BLaER1 treated with 17β-estradiol and CSF1 and Interleukin-3, amounts not matched to agents 10 nM and 100 nM (cell line): ENCODE results near the gene ARID3B.
A peak's percentile ranks its signal among the peaks of the same experiment; 100 is the strongest.

Source experiments
- H3K27ac ChIP-seq, 11 experiments: shearing (Covaris generic); formaldehyde crosslinking; 2 replicates each; pipeline ENCODE4 v1.8.1; 2022
- H3K27me3 ChIP-seq, 11 experiments: shearing (Covaris generic); formaldehyde crosslinking; 2 replicates each; pipeline ENCODE4 v1.8.1; 2022
- H3K36me3 ChIP-seq, 11 experiments: shearing (Covaris generic); formaldehyde crosslinking; 2 replicates each; pipeline ENCODE4 v1.8.1; 2022
- H3K4me1 ChIP-seq, 10 experiments: shearing (Covaris generic); formaldehyde crosslinking; 2 replicates each; pipeline ENCODE4 v1.8.1; 2022
- H3K4me2 ChIP-seq, 11 experiments: shearing (Covaris generic); formaldehyde crosslinking; 2 replicates each; pipeline ENCODE4 v1.8.1; 2022
- H3K4me3 ChIP-seq, 10 experiments: shearing (Covaris generic); formaldehyde crosslinking; 2 replicates each; pipeline ENCODE4 v1.8.1; 2022
- H3K9ac ChIP-seq, 11 experiments: shearing (Covaris generic); formaldehyde crosslinking; 2 replicates each; pipeline ENCODE4 v1.8.1; 2022
- H3K9me3 ChIP-seq, 11 experiments: shearing (Covaris generic); formaldehyde crosslinking; replicated peaks in 1 of 11; 2 replicates each; pipeline ENCODE4 v1.8.1; 2022
- H4K20me1 ChIP-seq, 11 experiments: shearing (Covaris generic); formaldehyde crosslinking; 2 replicates each; pipeline ENCODE4 v1.8.1; 2022
- Cebpa-rat ChIP-seq, 11 experiments: shearing (Covaris generic); IDR thresholded peaks; 2 replicates each; pipeline ENCODE4 v1.8.1; 2022

The ARID3B gene

DNA sequence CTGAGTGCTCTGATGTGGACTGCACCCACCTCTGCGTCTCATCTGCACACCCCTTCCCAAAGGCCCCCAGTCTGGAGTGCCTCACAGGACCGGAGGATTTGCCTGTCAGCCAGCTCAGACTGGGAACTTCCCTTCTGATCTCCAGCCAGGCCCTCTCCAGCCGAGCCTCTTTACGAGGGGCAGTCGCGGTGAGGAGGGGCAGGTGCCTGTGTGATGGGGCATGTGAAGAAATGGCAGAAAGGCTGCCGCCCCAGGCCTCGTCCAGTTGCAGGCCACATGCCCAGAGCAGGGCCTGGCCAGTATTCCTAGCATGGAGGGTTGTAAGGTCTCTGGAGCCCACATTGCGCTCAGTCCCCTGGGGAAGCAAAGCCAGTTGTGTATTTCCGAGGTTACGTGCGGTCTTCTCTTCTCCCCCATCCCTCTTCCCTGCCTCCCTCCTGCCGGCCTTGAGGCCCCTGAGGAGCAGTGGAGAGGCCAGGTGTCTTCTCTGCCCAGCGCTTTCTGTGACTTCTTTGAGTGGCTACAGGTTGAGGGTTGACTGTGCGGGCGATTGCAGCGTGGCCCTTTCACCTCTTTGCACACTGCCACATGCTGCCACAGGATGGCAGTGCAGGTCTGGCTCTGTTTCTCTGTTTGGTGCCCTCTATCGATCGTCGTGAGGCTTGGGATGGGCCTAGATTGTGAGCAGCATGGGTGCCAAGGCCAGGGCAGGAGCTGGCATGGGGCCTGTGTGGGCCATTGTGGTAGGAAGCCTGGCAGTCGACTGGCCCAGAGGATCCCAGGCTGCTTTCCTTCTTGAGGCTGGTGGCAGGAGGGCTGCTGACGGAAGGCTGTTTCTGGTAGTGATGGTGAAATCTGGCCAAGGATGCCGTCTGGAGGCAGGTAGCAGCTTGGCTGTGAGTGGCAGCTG is 79.9 kb downstream of the ARID3B start:
- H4K20me1 ChIP-seq, result peaks cover 96 to 100% (median 100%) of the 10 kb centered on the region in 11 experiments
- H3K27me3 ChIP-seq, result no peaks in the 10 kb centered on the region
- H3K4me2 ChIP-seq, result peak overlapping the region; percentile 9 to 64 (median 44); a peak in 18 of 22 replicates
- 0 out of 22 replicates have a peak overlapping the region, but pooled peaks of 2 of the 11 experiments have one; percentile 1 to 18 for H3K27ac ChIP-seq
- peak overlapping the region in 9 of 11 experiments; percentile 4 to 100 (median 27); a peak in 11 of 22 replicates for H3K9ac ChIP-seq
- no peak overlapping the region for H3K4me3 ChIP-seq
- peaks cover 36 to 48% (median 43%) of the 10 kb centered on the region in 10 experiments for H3K4me1 ChIP-seq
- H3K9me3 ChIP-seq, result no peaks in the 10 kb centered on the region
- no peak for TF ChIP-seq Cebpa-rat (IDR thresholded peaks at IDR 0.05)
- peaks cover 80 to 90% (median 85%) of the 10 kb centered on the region in 11 experiments for H3K36me3 ChIP-seq

DNA sequence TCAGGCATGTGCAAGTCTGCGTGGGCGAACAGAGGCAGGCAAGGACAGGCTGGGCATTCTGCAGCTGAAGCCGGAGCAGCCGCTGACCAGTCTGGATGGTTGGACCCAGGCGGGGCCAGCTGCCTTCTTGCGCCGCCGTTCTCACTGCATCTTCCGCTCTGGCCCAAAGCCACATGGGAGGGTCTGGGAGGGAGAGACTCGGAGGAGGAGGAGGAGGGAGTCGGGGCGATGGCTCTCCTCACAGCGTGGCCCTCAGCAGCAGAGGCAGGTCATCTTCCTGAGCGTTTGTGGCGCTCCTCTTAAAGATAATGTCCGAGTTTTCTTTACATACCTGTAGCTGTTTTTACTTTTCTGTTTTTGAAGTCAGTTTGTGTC is 80.5 kb downstream of the ARID3B start:
- H3K36me3 ChIP-seq, result peaks cover 86 to 96% (median 91%) of the 10 kb centered on the region in 11 experiments
- no peaks in the 10 kb centered on the region for H3K27me3 ChIP-seq
- peaks cover 100% of the 10 kb centered on the region in 11 experiments for H4K20me1 ChIP-seq

DNA sequence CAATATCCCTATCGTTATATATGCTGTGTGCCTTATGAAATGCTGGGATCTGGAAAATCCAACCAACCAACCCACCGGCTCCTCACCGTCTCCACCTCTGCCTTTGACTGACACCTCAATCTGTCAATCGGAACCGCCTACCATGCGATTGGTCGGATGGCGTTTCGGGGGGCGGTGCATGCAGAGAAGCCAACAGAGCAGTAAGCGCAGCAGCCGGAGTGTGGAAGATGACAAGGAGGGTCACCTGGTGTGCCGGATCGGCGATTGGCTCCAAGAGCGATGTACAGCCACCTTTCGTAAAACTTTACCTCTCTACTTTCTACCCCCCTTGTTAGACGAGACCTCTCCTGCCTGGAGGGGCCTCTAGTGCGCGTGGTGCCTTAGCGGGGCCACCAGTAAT is 80.9 kb downstream of the ARID3B start:
- TF ChIP-seq Cebpa-rat (IDR thresholded peaks at IDR 0.05), result no peak
- H3K9me3 ChIP-seq, result no peaks in the 10 kb centered on the region
- H3K9ac ChIP-seq, result peak overlapping the region in 3 of 11 experiments; percentile 16 to 99 (median 36); a peak in 3 of 22 replicates
- H3K27me3 ChIP-seq, result no peaks in the 10 kb centered on the region
- peaks cover 32 to 50% (median 44%) of the 10 kb centered on the region in 10 experiments for H3K4me1 ChIP-seq
- no peak overlapping the region for H3K4me3 ChIP-seq
- no peak overlapping the region for H3K4me2 ChIP-seq
- H4K20me1 ChIP-seq, result peaks cover 99 to 100% (median 100%) of the 10 kb centered on the region in 11 experiments
- no peak overlapping the region for H3K27ac ChIP-seq
- peaks cover 90 to 100% (median 95%) of the 10 kb centered on the region in 11 experiments for H3K36me3 ChIP-seq

More for the DNA sequence above, 80.5 kb downstream of the ARID3B start:
- TF ChIP-seq Cebpa-rat (IDR thresholded peaks at IDR 0.05), result no peak
- Histone ChIP-seq H3K9ac (peak overlapping the region in 5 of 11 experiments; percentile 16 to 100 (median 36); a peak in 7 of 22 replicates), H3K9me3 (no peaks in the 10 kb centered on the region), H3K4me1 (peaks cover 36 to 50% (median 45%) of the 10 kb centered on the region in 10 experiments), H3K4me2 (no peak overlapping the region), H3K27ac (no peak overlapping the region), H3K4me3 (no peak overlapping the region)

DNA sequence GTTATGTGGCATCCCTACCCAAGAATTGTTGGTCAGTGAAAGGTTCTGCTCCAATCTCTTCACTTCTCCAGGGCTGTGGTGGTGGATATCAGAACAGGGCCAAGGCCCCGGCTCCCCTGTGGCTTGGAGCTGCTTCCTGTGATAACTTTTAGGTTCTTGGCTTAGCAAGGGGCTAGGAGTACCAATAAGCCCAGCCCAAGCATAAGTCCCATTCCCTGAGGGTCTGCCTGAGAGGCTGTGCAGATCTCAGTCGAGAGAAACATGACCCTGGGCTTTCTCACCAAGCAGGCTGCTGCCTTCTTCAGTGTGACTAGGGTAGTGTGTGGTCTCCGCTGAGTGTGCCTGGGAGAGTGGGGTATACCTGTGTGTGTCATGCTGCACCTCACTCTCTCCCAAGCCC is 81.7 kb downstream of the ARID3B start:
- Histone ChIP-seq H3K27me3 (no peaks in the 10 kb centered on the region), H3K4me3 (no peak overlapping the region), H4K20me1 (peaks cover 98 to 100% (median 100%) of the 10 kb centered on the region in 11 experiments), H3K36me3 (peaks cover 97 to 100% (median 99%) of the 10 kb centered on the region in 11 experiments), H3K9me3 (no peaks in the 10 kb centered on the region), H3K4me2 (no peak overlapping the region), H3K4me1 (peaks cover 29 to 50% (median 40%) of the 10 kb centered on the region in 10 experiments), H3K9ac (peak overlapping the region in 1 of 11 experiments; percentile 36; a peak in 1 of 22 replicates), H3K27ac (no peak overlapping the region)
- TF ChIP-seq Cebpa-rat (IDR thresholded peaks at IDR 0.05), result no peak

DNA sequence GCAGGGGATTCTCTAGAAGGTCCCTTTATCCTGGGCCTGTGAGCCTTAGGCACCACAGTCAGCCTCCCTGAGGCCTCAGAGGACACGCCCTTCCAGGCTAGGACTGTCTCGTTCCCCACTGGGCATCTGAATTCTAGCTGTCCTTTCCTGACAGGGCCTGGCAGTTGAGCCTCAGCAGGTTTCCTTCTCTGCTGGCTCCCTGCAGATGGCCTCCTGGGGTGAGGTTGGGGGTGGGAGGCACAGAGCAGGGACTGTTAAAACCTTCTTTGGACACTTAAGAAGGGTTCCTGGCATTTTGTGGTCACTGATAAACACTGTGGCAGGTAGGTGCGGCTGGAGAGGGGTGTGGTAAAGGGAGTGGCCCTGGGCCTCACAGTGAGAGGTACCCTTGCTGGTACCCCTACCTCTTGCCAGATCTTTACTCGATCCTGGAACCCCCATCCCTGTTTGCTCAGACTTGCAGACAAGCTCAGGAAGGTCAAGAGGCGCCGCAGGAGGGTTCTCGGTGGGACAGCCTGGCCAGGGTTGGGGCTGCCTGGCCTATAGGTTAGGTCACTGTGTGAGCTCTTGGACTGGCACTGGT is 83.1 kb downstream of the ARID3B start:
- H3K4me1 ChIP-seq, result peaks cover 26 to 50% (median 42%) of the 10 kb centered on the region in 10 experiments
- peaks cover 98 to 100% (median 100%) of the 10 kb centered on the region in 11 experiments for H3K36me3 ChIP-seq
- peaks cover 98 to 100% (median 100%) of the 10 kb centered on the region in 11 experiments for H4K20me1 ChIP-seq
- no peak overlapping the region for H3K4me3 ChIP-seq
- H3K4me2 ChIP-seq, result no peak overlapping the region
- H3K9me3 ChIP-seq, result no peaks in the 10 kb centered on the region
- H3K9ac ChIP-seq, result peak overlapping the region in 5 of 11 experiments; percentile 3 to 30 (median 9); a peak in 3 of 22 replicates
- TF ChIP-seq Cebpa-rat (IDR thresholded peaks at IDR 0.05), result no peak
- H3K27ac ChIP-seq, result no peak overlapping the region
- H3K27me3 ChIP-seq, result no peaks in the 10 kb centered on the region

DNA sequence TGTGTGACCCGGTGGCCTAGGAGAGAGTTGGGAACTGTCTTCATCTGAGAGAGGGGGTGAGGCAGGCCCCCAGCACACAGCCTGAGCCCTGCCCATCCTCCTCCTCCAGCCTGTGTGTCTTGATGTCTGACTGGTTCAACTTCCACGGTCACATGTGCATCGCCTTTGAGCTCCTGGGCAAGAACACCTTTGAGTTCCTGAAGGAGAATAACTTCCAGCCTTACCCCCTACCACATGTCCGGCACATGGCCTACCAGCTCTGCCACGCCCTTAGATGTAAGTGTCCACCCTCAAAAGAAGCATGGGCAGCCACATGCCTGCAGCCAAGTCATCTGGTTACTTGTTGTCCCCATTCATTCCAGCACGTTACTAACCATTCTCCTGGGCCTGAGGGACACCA is 84.7 kb downstream of the ARID3B start:
- peaks cover 95 to 100% (median 99%) of the 10 kb centered on the region in 11 experiments for H3K36me3 ChIP-seq

DNA sequence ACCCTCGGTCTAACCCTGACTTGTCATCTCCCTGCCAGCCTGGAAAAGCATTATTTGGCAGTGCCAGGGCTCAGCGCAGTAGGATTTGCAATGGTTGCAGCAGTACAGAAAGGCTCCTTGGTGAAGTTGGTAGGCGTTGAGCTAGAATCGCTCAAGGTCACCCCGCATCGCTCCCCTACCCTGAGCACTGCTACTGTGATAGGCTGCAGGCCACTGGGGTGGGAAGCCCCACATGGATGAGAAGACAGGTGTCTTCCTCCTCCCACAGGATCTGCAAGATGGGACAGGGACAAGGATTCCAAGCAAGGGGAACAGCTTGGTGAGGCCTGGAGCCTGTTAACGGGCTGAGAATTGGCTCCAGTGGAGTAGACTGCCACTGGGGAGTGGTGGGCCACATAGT is 85.3 kb downstream of the ARID3B start:
- Histone ChIP-seq H3K4me1 (peaks cover 30 to 54% (median 47%) of the 10 kb centered on the region in 10 experiments), H3K4me2 (peak overlapping the region in 3 of 11 experiments; percentile 45 to 82 (median 66); a peak in 7 of 22 replicates), H4K20me1 (peaks cover 98 to 100% (median 100%) of the 10 kb centered on the region in 11 experiments), H3K9ac (peak overlapping the region in 3 of 11 experiments; percentile 13 to 18 (median 17); a peak in 5 of 22 replicates), H3K9me3 (no peaks in the 10 kb centered on the region), H3K27me3 (no peaks in the 10 kb centered on the region), H3K36me3 (peaks cover 91 to 100% (median 100%) of the 10 kb centered on the region in 11 experiments), H3K4me3 (no peak overlapping the region), H3K27ac (no peak overlapping the region)
- TF ChIP-seq Cebpa-rat (IDR thresholded peaks at IDR 0.05), result no peak

More for the DNA sequence above, 84.7 kb downstream of the ARID3B start:
- TF ChIP-seq Cebpa-rat (IDR thresholded peaks at IDR 0.05), result no peak
- Histone ChIP-seq H3K4me3 (no peak overlapping the region), H3K9me3 (no peaks in the 10 kb centered on the region), H3K27me3 (no peaks in the 10 kb centered on the region), H3K4me2 (no peak overlapping the region; a peak in 1 of 22 replicates), H3K4me1 (peaks cover 26 to 54% (median 43%) of the 10 kb centered on the region in 10 experiments), H3K9ac (peak overlapping the region in 3 of 11 experiments; percentile 0 to 22 (median 13); a peak in 4 of 22 replicates), H3K27ac (no peak overlapping the region), H4K20me1 (peaks cover 98 to 100% (median 100%) of the 10 kb centered on the region in 11 experiments)

DNA sequence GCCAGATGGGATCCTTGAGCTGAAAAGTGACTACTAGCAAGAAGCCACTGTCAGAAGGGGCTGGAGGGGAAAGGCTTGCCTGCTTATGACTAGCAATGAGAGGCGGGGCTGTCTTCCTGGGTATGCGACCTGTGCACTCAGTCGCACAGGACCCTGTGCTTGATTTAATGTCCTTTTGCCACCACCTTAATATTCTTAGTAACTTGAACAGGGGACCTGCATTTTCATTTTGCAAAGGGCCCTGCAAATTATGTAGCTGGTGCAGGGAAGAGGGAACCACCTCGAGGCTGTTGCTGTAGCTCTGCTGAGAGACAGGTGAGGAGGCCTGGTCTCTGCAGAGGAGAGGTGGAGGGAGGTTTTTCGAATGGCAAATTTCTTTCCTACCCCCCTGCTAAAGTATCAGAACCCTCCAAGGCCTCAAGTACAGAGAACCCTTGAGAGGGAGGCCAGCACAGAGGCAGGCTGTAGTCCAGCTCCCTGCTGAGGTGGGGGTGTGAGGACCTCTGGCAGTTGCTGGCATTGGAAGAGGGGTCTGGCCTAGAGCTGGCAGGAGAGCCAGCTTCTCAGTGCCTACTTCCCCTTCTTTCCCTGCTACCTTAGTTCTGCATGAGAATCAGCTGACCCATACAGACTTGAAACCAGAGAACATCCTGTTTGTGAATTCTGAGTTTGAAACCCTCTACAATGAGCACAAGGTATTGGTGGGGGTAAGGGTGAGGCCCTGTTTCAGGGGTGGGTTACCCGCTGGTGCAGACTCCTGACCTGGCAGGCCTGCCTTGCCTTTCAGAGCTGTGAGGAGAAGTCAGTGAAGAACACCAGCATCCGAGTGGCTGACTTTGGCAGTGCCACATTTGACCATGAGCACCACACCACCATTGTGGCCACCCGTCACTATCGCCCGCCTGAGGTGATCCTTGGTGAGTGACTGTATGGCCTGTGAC is 86.0 kb downstream of the ARID3B start:
- H3K36me3 ChIP-seq, result peaks cover 90 to 100% (median 98%) of the 10 kb centered on the region in 11 experiments

More for the DNA sequence above, 86.0 kb downstream of the ARID3B start:
- Histone ChIP-seq H4K20me1 (peaks cover 98 to 100% (median 100%) of the 10 kb centered on the region in 11 experiments), H3K4me1 (peaks cover 33 to 59% (median 48%) of the 10 kb centered on the region in 10 experiments), H3K4me3 (no peak overlapping the region), H3K27me3 (no peaks in the 10 kb centered on the region), H3K4me2 (peak overlapping the region in 5 of 11 experiments; percentile 22 to 82 (median 45); a peak in 10 of 22 replicates), H3K9me3 (no peaks in the 10 kb centered on the region), H3K9ac (peak overlapping the region in 7 of 11 experiments; percentile 2 to 70 (median 14); a peak in 8 of 22 replicates), H3K27ac (peak overlapping the region in 6 of 11 experiments; percentile 3 to 51 (median 22); a peak in 7 of 22 replicates)
- no peak for TF ChIP-seq Cebpa-rat (IDR thresholded peaks at IDR 0.05)
